PFSK-1 (cell line): ENCODE results near the gene FBXO34.

Experiments
- POLR2AphosphoS5 ChIP-seq: IDR thresholded peaks from 2 replicates; pipeline ENCODE4 v1.6.1; 2012; ENCODE audit warnings: low read depth, mild to moderate bottlenecking, control low read depth, low read length, moderate library complexity
- TAF1 ChIP-seq: IDR thresholded peaks from 2 replicates; pipeline ENCODE4 v1.6.1; 2012; ENCODE audit warnings: low read length, control low read depth, borderline replicate concordance; ENCODE audit not compliant: insufficient read depth

GRCh38 chr14:55228261-55228660 is 43.0 kb upstream of the FBXO34 start:
- no peak for TF ChIP-seq POLR2AphosphoS5
- no peak for TF ChIP-seq TAF1
